HG03439 (cell line): ENCODE data around the gene NFIX.

Source experiments
- ATAC-seq: cut with Tn5 transposase; IDR thresholded peaks from one replicate; pipeline ENCODE4 v1.9.1; 2021; ENCODE audit warnings: mild to moderate bottlenecking, moderate library complexity; ENCODE audit not compliant: unreplicated experiment

Gene NFIX

GRCh38 chr19:13018035-13018914 is 23.0 kb downstream of the NFIX start:
- ATAC-seq = no peak

GRCh38 chr19:13019332-13019731 is 24.1 kb downstream of the NFIX start:
- ATAC-seq = no peak

GRCh38 chr19:13020002-13020414 is 24.7 kb downstream of the NFIX start:
- ATAC-seq = no peak

GRCh38 chr19:13022111-13022858 is 27.0 kb downstream of the NFIX start:
- no peak for ATAC-seq

GRCh38 chr19:13022859-13023636 is 27.8 kb downstream of the NFIX start:
- ATAC-seq = no peak

- no peak for ATAC-seq
These were observed 28.4 kb downstream of the NFIX start for GRCh38 chr19:13023656-13024055.

GRCh38 chr19:13024126-13024950 is 29.1 kb downstream of the NFIX start:
- no peak for ATAC-seq

GRCh38 chr19:13024951-13025697 is 29.8 kb downstream of the NFIX start:
- ATAC-seq = no peak

- ATAC-seq = no peak
These were observed 30.7 kb downstream of the NFIX start for GRCh38 chr19:13025819-13026456.

GRCh38 chr19:13026462-13027370 is 31.4 kb downstream of the NFIX start:
- no peak for ATAC-seq

- ATAC-seq = no peak
These were observed 32.3 kb downstream of the NFIX start for GRCh38 chr19:13027557-13027956.

GRCh38 chr19:13028027-13028426 is 32.8 kb downstream of the NFIX start:
- no peak for ATAC-seq

GRCh38 chr19:13029301-13029880 is 34.1 kb downstream of the NFIX start:
- no peak for ATAC-seq

- ATAC-seq = no peak
These were observed 34.6 kb downstream of the NFIX start for GRCh38 chr19:13029893-13030292.

GRCh38 chr19:13031917-13032623 is 36.8 kb downstream of the NFIX start:
- ATAC-seq = no peak

GRCh38 chr19:13032837-13033236 is 37.6 kb downstream of the NFIX start:
- no peak for ATAC-seq

GRCh38 chr19:13033244-13033643 is 38.0 kb downstream of the NFIX start:
- ATAC-seq = no peak
